B cell (primary cell): ENCODE data around the gene LPIN2.

Source experiments
- EZH2 ChIP-seq: IDR thresholded peaks from 2 replicates; pipeline ENCODE4 v1.6.1; 2012; ENCODE audit warnings: borderline replicate concordance, low read depth, mild to moderate bottlenecking, moderate library complexity, low read length; ENCODE audit not compliant: insufficient read depth, poor library complexity, severe bottlenecking
- TF ChIP-seq, protein P1 (sequence below): fragments of 200-600 bp; IDR thresholded peaks from one replicate; pipeline ENCODE4 v1.8.0; 2022; ENCODE audit warnings: antibody characterized with exemption, mild to moderate bottlenecking

DNA sequence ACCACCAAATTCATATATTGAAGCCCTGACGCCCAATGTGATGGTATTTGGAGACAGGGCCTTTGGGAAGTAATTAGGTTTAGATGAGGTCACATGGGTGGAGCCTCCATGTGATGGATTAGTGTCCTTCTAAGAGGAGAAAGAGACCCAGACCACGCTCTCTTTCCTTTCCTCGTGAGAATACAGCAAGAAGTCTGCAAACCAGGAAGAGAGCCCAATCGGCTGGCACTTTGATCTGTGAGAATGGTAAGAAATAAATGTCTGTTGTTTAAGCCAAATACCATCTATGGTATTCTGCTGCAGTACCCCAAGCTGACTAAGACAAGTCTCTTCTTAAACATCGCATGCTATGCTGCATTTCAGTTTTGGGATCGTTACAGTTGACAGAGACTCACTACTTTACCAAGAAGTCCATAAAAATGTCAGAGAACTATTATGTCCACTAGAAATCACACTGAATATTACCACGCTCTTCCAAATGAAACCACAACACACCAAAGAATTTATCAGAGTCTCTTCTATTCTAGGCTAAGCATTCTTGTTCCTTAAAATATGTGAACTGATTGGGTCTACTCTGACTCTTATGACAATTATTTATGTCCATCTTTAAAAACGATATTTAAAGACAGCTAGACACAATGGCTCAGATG, 48.5 kb downstream of the LPIN2 start:
- no peak for TF ChIP-seq EZH2
- TF ChIP-seq, protein P1, sequence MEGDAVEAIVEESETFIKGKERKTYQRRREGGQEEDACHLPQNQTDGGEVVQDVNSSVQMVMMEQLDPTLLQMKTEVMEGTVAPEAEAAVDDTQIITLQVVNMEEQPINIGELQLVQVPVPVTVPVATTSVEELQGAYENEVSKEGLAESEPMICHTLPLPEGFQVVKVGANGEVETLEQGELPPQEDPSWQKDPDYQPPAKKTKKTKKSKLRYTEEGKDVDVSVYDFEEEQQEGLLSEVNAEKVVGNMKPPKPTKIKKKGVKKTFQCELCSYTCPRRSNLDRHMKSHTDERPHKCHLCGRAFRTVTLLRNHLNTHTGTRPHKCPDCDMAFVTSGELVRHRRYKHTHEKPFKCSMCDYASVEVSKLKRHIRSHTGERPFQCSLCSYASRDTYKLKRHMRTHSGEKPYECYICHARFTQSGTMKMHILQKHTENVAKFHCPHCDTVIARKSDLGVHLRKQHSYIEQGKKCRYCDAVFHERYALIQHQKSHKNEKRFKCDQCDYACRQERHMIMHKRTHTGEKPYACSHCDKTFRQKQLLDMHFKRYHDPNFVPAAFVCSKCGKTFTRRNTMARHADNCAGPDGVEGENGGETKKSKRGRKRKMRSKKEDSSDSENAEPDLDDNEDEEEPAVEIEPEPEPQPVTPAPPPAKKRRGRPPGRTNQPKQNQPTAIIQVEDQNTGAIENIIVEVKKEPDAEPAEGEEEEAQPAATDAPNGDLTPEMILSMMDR, result no peak
